ENCODE data around the gene LMO1. TPM values are rescaled to one million over a fixed set of nuclear protein-coding genes. Genes with fewer than 3 reads are reported as not detected.

The LMO1 gene
- total and polyA plus RNA-seq, 2 of the 8 experiments (the other 6 are each of a cell fraction or from before 2014, with no cell fraction given), result 0.17 TPM; not detected in 1

- no peak for TF ChIP-seq SIN3A (conservative IDR thresholded peaks at IDR 0.05 in 1 of 2, IDR thresholded peaks at IDR 0.05 in 1 of 2; ENCODE audit: low read depth in 1 of 2, low read length in 2 of 2)
- TF ChIP-seq EGR1 (IDR thresholded peaks at IDR 0.05; ENCODE audit: borderline replicate concordance, low read depth, low read length), result no peak
- TF ChIP-seq KDM5A (IDR thresholded peaks at IDR 0.05; ENCODE audit: low read length), result no peak
- TF ChIP-seq SP2 (IDR thresholded peaks at IDR 0.05; ENCODE audit: low read length), result no peak
These were observed 28.0 kb upstream of the LMO1 start (continued) for GRCh38 chr11:8291421-8292350.
